ENCODE data around the gene TMC2. TPM values are rescaled to one million over a fixed set of nuclear protein-coding genes. Genes with fewer than 3 reads are reported as not detected.
A peak's percentile ranks its signal among the peaks of the same experiment; 100 is the strongest.

Gene TMC2
- total RNA-seq, 1 experiment from 2014 or later = not detected

DNA sequence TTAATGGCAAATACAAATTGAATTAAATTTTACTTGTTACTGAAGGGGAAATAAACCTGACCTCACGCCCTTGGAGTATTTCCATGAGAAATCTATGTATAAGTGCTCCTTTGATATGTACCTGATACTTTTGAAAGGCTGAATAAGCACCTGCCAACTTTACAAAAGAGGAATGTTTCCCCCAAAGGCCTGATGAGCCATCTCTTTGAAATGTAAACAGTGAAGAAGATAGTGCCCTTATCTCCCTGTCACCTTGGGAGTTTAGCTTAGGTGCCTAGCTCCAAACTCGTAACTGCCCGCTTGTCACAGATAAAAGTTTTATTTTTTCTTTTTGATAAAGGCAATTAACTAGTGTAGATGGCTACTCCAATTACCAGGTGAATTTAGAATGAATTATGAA lies 26.6 kb upstream of the TMC2 start:
- no peaks in the 10 kb centered on the region for H4K20me1 ChIP-seq (ENCODE audit: insufficient read depth, low read depth, low read length)
- peaks cover 18% of the 10 kb centered on the region for H3K4me1 ChIP-seq (ENCODE audit: low read length)
- no peaks in the 10 kb centered on the region for H3K27me3 ChIP-seq (ENCODE audit: low read length)
- H3K9me2 ChIP-seq (replicated peaks; ENCODE audit: insufficient read depth, low read length) = no peaks in the 10 kb centered on the region
- peak overlapping the region; percentile 84 for H3K9ac ChIP-seq (ENCODE audit: low read length)
- no peaks in the 10 kb centered on the region for H3K9me3 ChIP-seq (ENCODE audit: low read length)
- H3K27ac ChIP-seq (ENCODE audit: low read length) = no peak overlapping the region
- peaks cover 22% of the 10 kb centered on the region for H3K79me2 ChIP-seq (ENCODE audit: low read length)
- H2AFZ ChIP-seq (ENCODE audit: low read length) = no peak overlapping the region
- no peak for DNase-seq
- peak overlapping the region; percentile 89 for H3K4me3 ChIP-seq (ENCODE audit: low read length)
- peak overlapping the region; percentile 88 for H3K4me2 ChIP-seq (ENCODE audit: low read depth, low read length, poor library complexity, severe bottlenecking)
- H3K36me3 ChIP-seq (ENCODE audit: insufficient read depth, low read length) = no peaks in the 10 kb centered on the region

DNA sequence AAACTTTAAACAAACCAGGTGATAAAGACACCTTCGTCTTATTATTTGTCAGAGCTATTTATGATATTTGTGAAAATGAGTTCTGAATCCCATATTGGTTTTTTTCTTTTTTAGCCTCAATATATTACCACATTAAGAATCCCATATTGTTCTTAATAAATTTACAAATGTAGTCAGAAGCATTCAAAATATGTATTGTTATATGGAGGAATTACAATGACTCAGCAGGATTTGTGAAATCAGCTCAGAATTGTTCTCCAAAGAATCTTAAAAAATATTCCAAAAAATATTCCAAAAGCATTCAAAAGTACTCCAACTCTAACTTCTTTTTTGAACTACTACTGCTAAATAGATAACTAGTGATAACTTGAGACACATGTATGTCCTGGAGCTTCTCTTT lies 21.2 kb upstream of the TMC2 start:
- Histone ChIP-seq H3K27ac (ENCODE audit: low read length) (no peak overlapping the region), H3K9me3 (ENCODE audit: low read length) (no peaks in the 10 kb centered on the region), H3K9me2 (replicated peaks; ENCODE audit: insufficient read depth, low read length) (no peaks in the 10 kb centered on the region), H3K79me2 (ENCODE audit: low read length) (no peaks in the 10 kb centered on the region), H3K27me3 (ENCODE audit: low read length) (no peaks in the 10 kb centered on the region), H2AFZ (ENCODE audit: low read length) (no peak overlapping the region), H3K4me3 (ENCODE audit: low read length) (no peak overlapping the region), H3K36me3 (ENCODE audit: insufficient read depth, low read length) (no peaks in the 10 kb centered on the region), H4K20me1 (ENCODE audit: insufficient read depth, low read depth, low read length) (no peaks in the 10 kb centered on the region), H3K4me2 (ENCODE audit: low read depth, low read length, poor library complexity, severe bottlenecking) (no peak overlapping the region), H3K9ac (ENCODE audit: low read length) (no peak overlapping the region), H3K4me1 (ENCODE audit: low read length) (no peaks in the 10 kb centered on the region)
- no peak for DNase-seq

DNA sequence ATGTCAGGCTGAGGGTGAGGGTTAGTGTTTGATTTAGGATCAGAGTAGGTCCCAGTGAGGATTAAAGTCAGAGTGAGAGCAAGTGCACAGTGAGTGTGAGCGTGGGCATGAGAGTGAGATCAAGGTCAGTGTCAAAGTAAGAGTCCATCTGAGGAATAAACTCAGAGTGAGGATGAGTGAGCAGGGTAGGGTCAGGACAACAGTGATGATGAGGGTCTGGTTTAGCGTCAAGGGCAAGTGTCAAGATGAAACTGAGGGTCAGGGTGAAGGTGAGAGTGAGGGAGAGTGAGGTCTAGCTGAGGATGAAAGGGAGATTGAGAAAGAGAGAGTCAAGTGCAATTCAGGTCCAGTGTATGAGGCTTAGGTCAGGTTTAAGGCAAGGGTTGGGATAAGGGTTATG lies 20.0 kb upstream of the TMC2 start:
- no peak overlapping the region for H3K27ac ChIP-seq (ENCODE audit: low read length)
- H4K20me1 ChIP-seq (ENCODE audit: insufficient read depth, low read depth, low read length) = no peaks in the 10 kb centered on the region
- H3K27me3 ChIP-seq (ENCODE audit: low read length) = no peaks in the 10 kb centered on the region
- H3K36me3 ChIP-seq (ENCODE audit: insufficient read depth, low read length) = no peaks in the 10 kb centered on the region
- no peaks in the 10 kb centered on the region for H3K4me1 ChIP-seq (ENCODE audit: low read length)
- H3K4me3 ChIP-seq (ENCODE audit: low read length) = no peak overlapping the region
- no peaks in the 10 kb centered on the region for H3K9me3 ChIP-seq (ENCODE audit: low read length)
- H3K4me2 ChIP-seq (ENCODE audit: low read depth, low read length, poor library complexity, severe bottlenecking) = no peak overlapping the region
- H3K9me2 ChIP-seq (replicated peaks; ENCODE audit: insufficient read depth, low read length) = no peaks in the 10 kb centered on the region
- no peak for DNase-seq
- no peak overlapping the region for H3K9ac ChIP-seq (ENCODE audit: low read length)
- no peak overlapping the region for H2AFZ ChIP-seq (ENCODE audit: low read length)
- H3K79me2 ChIP-seq (ENCODE audit: low read length) = no peaks in the 10 kb centered on the region

DNA sequence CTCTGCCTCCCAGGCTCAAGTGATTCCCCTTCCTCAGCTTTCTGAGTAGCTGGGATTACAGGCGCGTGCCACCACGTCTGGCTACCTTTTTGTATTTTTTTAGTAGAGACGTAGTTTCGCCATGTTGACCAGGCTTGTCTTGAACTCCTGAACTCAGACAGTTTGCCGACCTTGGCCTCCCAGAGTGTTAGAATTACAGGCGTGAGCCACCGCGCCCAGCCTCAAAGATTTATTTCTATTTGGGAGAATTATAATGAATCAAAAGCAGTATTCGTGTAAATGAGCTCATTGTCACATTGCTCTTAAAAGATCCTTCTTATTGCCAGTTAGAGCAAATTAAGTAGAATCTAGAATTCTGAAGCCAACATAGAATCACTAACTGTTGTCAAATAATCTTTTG lies 18.3 kb upstream of the TMC2 start:
- H3K27me3 ChIP-seq (ENCODE audit: low read length) = no peaks in the 10 kb centered on the region
- H3K4me1 ChIP-seq (ENCODE audit: low read length) = no peaks in the 10 kb centered on the region
- H3K79me2 ChIP-seq (ENCODE audit: low read length) = no peaks in the 10 kb centered on the region
- no peaks in the 10 kb centered on the region for H3K9me3 ChIP-seq (ENCODE audit: low read length)
- no peaks in the 10 kb centered on the region for H3K9me2 ChIP-seq (replicated peaks; ENCODE audit: insufficient read depth, low read length)
- no peak overlapping the region for H3K4me3 ChIP-seq (ENCODE audit: low read length)
- no peak overlapping the region for H3K9ac ChIP-seq (ENCODE audit: low read length)
- no peaks in the 10 kb centered on the region for H4K20me1 ChIP-seq (ENCODE audit: insufficient read depth, low read depth, low read length)
- H2AFZ ChIP-seq (ENCODE audit: low read length) = no peak overlapping the region
- DNase-seq = no peak
- H3K27ac ChIP-seq (ENCODE audit: low read length) = no peak overlapping the region
- no peaks in the 10 kb centered on the region for H3K36me3 ChIP-seq (ENCODE audit: insufficient read depth, low read length)
- H3K4me2 ChIP-seq (ENCODE audit: low read depth, low read length, poor library complexity, severe bottlenecking) = no peak overlapping the region

DNA sequence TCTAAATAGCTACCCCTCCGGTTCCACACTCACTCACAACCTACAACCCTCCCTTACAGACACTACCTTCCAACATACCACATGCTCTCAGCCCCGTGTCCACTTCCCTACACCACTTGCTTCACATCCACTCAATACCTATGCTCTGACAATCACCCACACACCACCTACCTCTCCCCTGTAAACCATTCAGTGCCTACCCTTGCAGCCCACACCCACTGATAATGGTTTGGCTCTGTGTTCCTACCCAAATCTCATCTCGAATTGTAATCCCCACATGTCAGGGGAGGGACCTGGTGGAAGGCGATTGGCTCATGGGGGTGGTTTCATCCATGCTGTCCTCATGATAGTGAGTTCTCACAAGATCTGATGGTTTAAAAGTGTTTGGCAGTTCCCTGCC lies 17.8 kb upstream of the TMC2 start:
- DNase-seq = no peak
- H3K4me2 ChIP-seq (ENCODE audit: low read depth, low read length, poor library complexity, severe bottlenecking) = no peak overlapping the region
- H4K20me1 ChIP-seq (ENCODE audit: insufficient read depth, low read depth, low read length) = no peaks in the 10 kb centered on the region
- H3K36me3 ChIP-seq (ENCODE audit: insufficient read depth, low read length) = no peaks in the 10 kb centered on the region
- H2AFZ ChIP-seq (ENCODE audit: low read length) = no peak overlapping the region
- no peak overlapping the region for H3K9ac ChIP-seq (ENCODE audit: low read length)
- no peaks in the 10 kb centered on the region for H3K9me3 ChIP-seq (ENCODE audit: low read length)
- no peaks in the 10 kb centered on the region for H3K9me2 ChIP-seq (replicated peaks; ENCODE audit: insufficient read depth, low read length)
- no peaks in the 10 kb centered on the region for H3K4me1 ChIP-seq (ENCODE audit: low read length)
- no peak overlapping the region for H3K27ac ChIP-seq (ENCODE audit: low read length)
- no peaks in the 10 kb centered on the region for H3K27me3 ChIP-seq (ENCODE audit: low read length)
- no peak overlapping the region for H3K4me3 ChIP-seq (ENCODE audit: low read length)
- no peaks in the 10 kb centered on the region for H3K79me2 ChIP-seq (ENCODE audit: low read length)

DNA sequence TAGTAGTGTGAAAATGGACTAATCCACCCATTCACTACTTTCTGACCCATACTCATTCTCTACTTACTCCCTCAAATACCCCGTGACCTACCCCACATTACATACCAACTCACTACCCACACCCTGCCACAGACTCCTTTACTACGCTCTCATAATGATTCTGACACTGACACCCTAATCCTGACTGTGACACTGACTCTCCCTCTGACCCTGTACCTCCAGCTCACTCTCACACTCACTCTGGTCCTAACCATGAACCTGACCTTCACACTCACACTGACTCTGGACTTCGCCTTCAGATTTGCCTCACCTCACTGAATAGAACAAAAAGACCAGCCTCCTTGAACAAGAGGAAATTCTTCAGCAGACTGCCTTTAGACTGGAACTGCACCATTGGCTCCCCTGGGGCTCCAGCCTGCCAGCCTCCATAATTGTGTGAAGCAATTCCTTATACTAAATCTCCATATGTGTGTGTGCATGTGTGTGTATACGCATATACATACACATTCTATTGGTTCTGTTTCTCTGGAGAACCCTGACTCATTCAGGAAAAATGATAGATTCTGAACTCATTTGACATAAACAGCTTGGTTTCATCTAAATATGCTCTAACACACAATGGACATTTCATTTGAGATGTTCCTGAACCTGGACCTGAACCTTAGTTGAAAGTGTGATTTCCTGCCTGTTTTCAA lies 17.1 kb upstream of the TMC2 start:
- Histone ChIP-seq H3K9me2 (replicated peaks; ENCODE audit: insufficient read depth, low read length) (no peaks in the 10 kb centered on the region), H3K9ac (ENCODE audit: low read length) (no peak overlapping the region), H3K79me2 (ENCODE audit: low read length) (no peaks in the 10 kb centered on the region), H3K4me1 (ENCODE audit: low read length) (no peaks in the 10 kb centered on the region), H3K4me3 (ENCODE audit: low read length) (no peak overlapping the region), H3K36me3 (ENCODE audit: insufficient read depth, low read length) (no peaks in the 10 kb centered on the region), H3K9me3 (ENCODE audit: low read length) (no peaks in the 10 kb centered on the region), H3K4me2 (ENCODE audit: low read depth, low read length, poor library complexity, severe bottlenecking) (no peak overlapping the region), H3K27ac (ENCODE audit: low read length) (no peak overlapping the region), H3K27me3 (ENCODE audit: low read length) (no peaks in the 10 kb centered on the region), H4K20me1 (ENCODE audit: insufficient read depth, low read depth, low read length) (no peaks in the 10 kb centered on the region), H2AFZ (ENCODE audit: low read length) (no peak overlapping the region)
- no peak for DNase-seq

DNA sequence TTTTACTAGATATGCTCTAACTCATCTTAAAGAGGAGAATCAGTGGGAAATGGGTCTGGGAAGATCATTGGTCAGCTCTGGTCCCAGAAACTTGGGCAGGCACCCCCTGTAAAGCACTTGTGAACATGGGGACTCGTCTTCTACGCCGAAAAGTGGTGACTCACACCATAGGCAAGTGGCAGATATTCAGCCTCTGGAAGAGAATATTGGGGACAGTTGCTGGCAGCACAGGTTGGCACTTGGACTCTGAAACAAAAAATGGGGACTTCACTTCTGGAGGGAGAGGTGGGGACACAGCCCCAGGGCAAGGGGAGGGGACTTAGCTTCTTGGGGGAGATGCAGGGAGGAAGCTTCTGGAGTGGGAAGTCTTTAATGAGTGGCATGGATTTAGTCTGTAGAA lies 15.8 kb upstream of the TMC2 start:
- Histone ChIP-seq H4K20me1 (ENCODE audit: insufficient read depth, low read depth, low read length) (no peaks in the 10 kb centered on the region), H3K9me3 (ENCODE audit: low read length) (no peaks in the 10 kb centered on the region), H3K4me3 (ENCODE audit: low read length) (no peak overlapping the region), H3K9me2 (replicated peaks; ENCODE audit: insufficient read depth, low read length) (no peaks in the 10 kb centered on the region), H3K27me3 (ENCODE audit: low read length) (no peaks in the 10 kb centered on the region), H3K79me2 (ENCODE audit: low read length) (no peaks in the 10 kb centered on the region), H2AFZ (ENCODE audit: low read length) (no peak overlapping the region), H3K4me2 (ENCODE audit: low read depth, low read length, poor library complexity, severe bottlenecking) (no peak overlapping the region), H3K36me3 (ENCODE audit: insufficient read depth, low read length) (no peaks in the 10 kb centered on the region), H3K9ac (ENCODE audit: low read length) (no peak overlapping the region), H3K4me1 (ENCODE audit: low read length) (peaks cover 10% of the 10 kb centered on the region), H3K27ac (ENCODE audit: low read length) (no peak overlapping the region)
- DNase-seq = no peak

DNA sequence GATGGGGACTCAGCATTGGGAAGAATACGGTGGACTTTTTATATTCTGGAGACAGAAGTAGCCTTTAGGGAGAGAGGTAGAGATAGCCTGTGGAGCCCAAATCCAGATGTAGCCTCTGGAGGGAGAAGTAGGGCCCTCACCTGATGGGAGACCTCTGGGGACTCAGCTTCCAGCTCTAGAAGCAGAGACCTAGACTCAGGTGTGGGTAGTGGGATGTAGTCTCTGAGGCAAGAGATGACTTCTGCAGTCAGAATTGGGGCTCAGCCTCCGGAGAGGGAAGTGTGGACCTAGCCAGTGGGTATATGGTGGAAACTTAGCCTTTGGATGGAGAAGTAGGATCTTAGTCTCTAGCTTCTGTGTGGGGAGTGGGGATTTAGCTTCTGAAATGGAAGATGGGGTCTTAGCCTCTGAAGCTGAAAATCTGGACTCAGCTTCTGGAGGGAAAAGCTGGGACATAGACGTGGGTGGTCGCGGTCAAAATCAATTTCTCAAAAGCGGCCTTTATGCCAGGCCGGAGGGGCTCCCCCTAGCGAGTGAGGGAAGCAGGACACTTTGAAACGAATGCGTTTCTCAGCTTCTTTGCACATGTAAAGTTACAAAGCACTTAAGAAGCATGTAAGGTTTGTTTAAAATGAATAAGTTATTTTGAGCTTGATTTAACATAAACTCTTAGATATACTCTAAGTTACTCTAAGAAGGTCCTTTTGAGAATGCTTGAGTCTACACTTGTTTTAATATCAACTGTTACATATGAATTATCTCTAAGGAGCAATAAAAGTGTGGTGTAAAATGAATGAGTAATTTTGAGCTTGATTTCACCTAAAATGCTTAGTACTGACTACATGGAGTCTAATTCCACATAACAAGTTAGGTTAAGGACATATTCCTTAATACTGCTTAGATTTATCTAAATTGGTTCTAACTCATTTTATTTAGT lies 14.7 kb upstream of the TMC2 start:
- no peaks in the 10 kb centered on the region for H3K27me3 ChIP-seq (ENCODE audit: low read length)
- peak overlapping the region; percentile 87 for H2AFZ ChIP-seq (ENCODE audit: low read length)
- no peaks in the 10 kb centered on the region for H4K20me1 ChIP-seq (ENCODE audit: insufficient read depth, low read depth, low read length)
- H3K79me2 ChIP-seq (ENCODE audit: low read length) = no peaks in the 10 kb centered on the region
- no peaks in the 10 kb centered on the region for H3K9me3 ChIP-seq (ENCODE audit: low read length)
- no peak overlapping the region for H3K9ac ChIP-seq (ENCODE audit: low read length)
- H3K27ac ChIP-seq (ENCODE audit: low read length) = no peak overlapping the region
- peak; percentile 82 for DNase-seq
- peaks cover 10% of the 10 kb centered on the region for H3K4me1 ChIP-seq (ENCODE audit: low read length)
- no peaks in the 10 kb centered on the region for H3K9me2 ChIP-seq (replicated peaks; ENCODE audit: insufficient read depth, low read length)
- no peak overlapping the region for H3K4me2 ChIP-seq (ENCODE audit: low read depth, low read length, poor library complexity, severe bottlenecking)
- H3K4me3 ChIP-seq (ENCODE audit: low read length) = no peak overlapping the region
- H3K36me3 ChIP-seq (ENCODE audit: insufficient read depth, low read length) = no peaks in the 10 kb centered on the region

Measured in Karpas-422 (cell line).